ENCODE measurements around the gene BOC. TPM values are rescaled to one million over a fixed set of nuclear protein-coding genes. Genes with fewer than 3 reads are reported as not detected.

The BOC gene
- total and polyA plus RNA-seq, 2 experiments from 2014 or later, result 17.9 to 28.2 TPM

DNA sequence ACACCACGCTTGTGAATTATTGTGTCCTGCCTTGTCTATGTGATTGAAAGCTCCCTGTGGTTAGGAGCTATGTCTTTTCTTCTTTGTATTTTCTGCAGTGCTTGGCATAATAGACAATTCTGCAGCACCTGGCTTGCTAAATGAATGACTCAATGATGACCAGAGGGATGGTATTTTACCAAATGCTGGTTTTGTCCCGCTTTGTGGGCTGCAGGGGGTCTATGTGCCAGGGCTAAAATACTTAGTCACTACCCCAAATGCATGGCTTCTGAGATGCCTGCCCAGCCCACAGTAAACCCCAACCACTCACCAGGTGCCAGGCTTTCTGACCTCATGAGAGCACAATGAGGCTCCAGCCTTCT, 50.9 kb downstream of the BOC start:
- Histone ChIP-seq H3K9me2 (replicated peaks; ENCODE audit: insufficient read depth) (no peaks in the 10 kb centered on the region), H3K4me2 (no peak overlapping the region), H3K4me1 (ENCODE audit: insufficient read depth) (peaks cover 13% of the 10 kb centered on the region), H3K36me3 (replicated peaks; ENCODE audit: insufficient read depth, low read depth) (no peaks in the 10 kb centered on the region), H3K79me2 (no peaks in the 10 kb centered on the region), H2AFZ (no peak overlapping the region), H3K27ac (no peak overlapping the region), H3K4me3 (no peak overlapping the region), H3K27me3 (no peaks in the 10 kb centered on the region), H3K9me3 (ENCODE audit: low read depth) (no peaks in the 10 kb centered on the region), H4K20me1 (ENCODE audit: insufficient read depth, poor library complexity, severe bottlenecking) (no peaks in the 10 kb centered on the region)
- DNase-seq (ENCODE audit: low spot score), result no peak
- WGBS (ENCODE audit: low lambda C conversion rate, missing lambda C conversion rate), result 75% methylated on average over 2 of the region's 2 CpGs
- TF ChIP-seq EZH2 (IDR thresholded peaks at IDR 0.05; ENCODE audit: borderline replicate concordance), result no peak
- TF ChIP-seq EZH2phosphoT487 (IDR thresholded peaks at IDR 0.05; ENCODE audit: low read depth, severe bottlenecking, unreplicated experiment), result no peak
- TF ChIP-seq, protein P1, sequence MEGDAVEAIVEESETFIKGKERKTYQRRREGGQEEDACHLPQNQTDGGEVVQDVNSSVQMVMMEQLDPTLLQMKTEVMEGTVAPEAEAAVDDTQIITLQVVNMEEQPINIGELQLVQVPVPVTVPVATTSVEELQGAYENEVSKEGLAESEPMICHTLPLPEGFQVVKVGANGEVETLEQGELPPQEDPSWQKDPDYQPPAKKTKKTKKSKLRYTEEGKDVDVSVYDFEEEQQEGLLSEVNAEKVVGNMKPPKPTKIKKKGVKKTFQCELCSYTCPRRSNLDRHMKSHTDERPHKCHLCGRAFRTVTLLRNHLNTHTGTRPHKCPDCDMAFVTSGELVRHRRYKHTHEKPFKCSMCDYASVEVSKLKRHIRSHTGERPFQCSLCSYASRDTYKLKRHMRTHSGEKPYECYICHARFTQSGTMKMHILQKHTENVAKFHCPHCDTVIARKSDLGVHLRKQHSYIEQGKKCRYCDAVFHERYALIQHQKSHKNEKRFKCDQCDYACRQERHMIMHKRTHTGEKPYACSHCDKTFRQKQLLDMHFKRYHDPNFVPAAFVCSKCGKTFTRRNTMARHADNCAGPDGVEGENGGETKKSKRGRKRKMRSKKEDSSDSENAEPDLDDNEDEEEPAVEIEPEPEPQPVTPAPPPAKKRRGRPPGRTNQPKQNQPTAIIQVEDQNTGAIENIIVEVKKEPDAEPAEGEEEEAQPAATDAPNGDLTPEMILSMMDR (IDR thresholded peaks at IDR 0.05; ENCODE audit: poor library complexity), result no peak

DNA sequence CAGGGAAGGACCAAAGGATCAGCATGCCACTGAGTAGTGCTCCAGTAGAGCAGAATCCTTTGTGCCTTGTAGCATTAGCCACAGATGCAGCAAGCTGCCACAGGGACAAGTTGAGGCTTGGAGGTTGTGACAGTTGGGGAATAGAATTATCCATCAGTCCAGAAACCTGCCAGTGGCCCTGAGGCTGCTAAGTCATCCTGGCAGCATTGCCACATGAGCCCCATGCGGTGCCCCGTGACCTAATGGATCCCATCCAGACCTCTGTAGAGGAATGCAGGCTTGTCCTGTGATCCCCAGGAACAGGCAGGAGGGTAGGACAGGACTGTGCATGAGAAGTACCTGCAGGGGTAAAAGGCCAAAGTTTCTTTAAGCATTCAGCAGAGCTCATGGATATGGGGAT, 51.7 kb downstream of the BOC start:
- WGBS (ENCODE audit: low lambda C conversion rate, missing lambda C conversion rate), result 92% methylated on average over 2 of the region's 2 CpGs
- peaks cover 13% of the 10 kb centered on the region for H3K4me1 ChIP-seq (ENCODE audit: insufficient read depth)
- no peaks in the 10 kb centered on the region for H4K20me1 ChIP-seq (ENCODE audit: insufficient read depth, poor library complexity, severe bottlenecking)
- H3K36me3 ChIP-seq (replicated peaks; ENCODE audit: insufficient read depth, low read depth), result no peaks in the 10 kb centered on the region
- no peaks in the 10 kb centered on the region for H3K27me3 ChIP-seq
- H2AFZ ChIP-seq, result no peak overlapping the region
- H3K79me2 ChIP-seq, result no peaks in the 10 kb centered on the region
- DNase-seq (ENCODE audit: low spot score), result no peak
- H3K27ac ChIP-seq, result no peak overlapping the region
- no peak overlapping the region for H3K4me2 ChIP-seq
- no peak overlapping the region for H3K4me3 ChIP-seq
- no peaks in the 10 kb centered on the region for H3K9me2 ChIP-seq (replicated peaks; ENCODE audit: insufficient read depth)
- TF ChIP-seq EZH2 (IDR thresholded peaks at IDR 0.05; ENCODE audit: borderline replicate concordance) (no peak), EZH2phosphoT487 (IDR thresholded peaks at IDR 0.05; ENCODE audit: low read depth, severe bottlenecking, unreplicated experiment) (no peak)
- TF ChIP-seq, protein P1 (IDR thresholded peaks at IDR 0.05; ENCODE audit: poor library complexity), result no peak
- H3K9me3 ChIP-seq (ENCODE audit: low read depth), result no peaks in the 10 kb centered on the region

DNA sequence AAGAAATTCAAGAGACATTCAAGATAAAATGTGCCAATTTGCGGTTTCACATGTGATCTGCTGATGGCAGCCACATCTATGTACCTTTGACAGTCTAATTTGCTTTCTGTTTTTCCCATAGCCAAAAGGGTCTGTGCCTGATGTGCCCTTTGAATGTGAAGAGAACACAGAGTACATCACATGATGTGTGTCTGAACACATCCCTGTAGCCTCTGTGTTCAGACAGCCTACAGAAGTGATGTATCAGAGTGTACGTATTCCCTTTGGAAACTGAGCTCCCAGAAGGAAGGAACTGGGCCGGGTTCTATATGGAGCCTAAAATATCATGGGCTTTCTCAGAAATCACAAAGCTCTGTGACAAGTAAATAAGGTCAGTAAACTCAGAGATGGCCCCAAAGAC, 52.4 kb downstream of the BOC start:
- Histone ChIP-seq H4K20me1 (ENCODE audit: insufficient read depth, poor library complexity, severe bottlenecking) (no peaks in the 10 kb centered on the region), H3K9me3 (ENCODE audit: low read depth) (no peaks in the 10 kb centered on the region), H2AFZ (no peak overlapping the region), H3K4me3 (no peak overlapping the region), H3K27me3 (no peaks in the 10 kb centered on the region), H3K9me2 (replicated peaks; ENCODE audit: insufficient read depth) (no peaks in the 10 kb centered on the region), H3K4me2 (no peak overlapping the region), H3K36me3 (replicated peaks; ENCODE audit: insufficient read depth, low read depth) (no peaks in the 10 kb centered on the region), H3K27ac (no peak overlapping the region), H3K79me2 (no peaks in the 10 kb centered on the region), H3K4me1 (ENCODE audit: insufficient read depth) (peaks cover 13% of the 10 kb centered on the region)
- TF ChIP-seq, protein P1 (IDR thresholded peaks at IDR 0.05; ENCODE audit: poor library complexity), result no peak
- TF ChIP-seq EZH2phosphoT487 (IDR thresholded peaks at IDR 0.05; ENCODE audit: low read depth, severe bottlenecking, unreplicated experiment), result no peak
- TF ChIP-seq EZH2 (IDR thresholded peaks at IDR 0.05; ENCODE audit: borderline replicate concordance), result no peak
- 78% methylated on average over 3 of the region's 3 CpGs for WGBS (ENCODE audit: low lambda C conversion rate, missing lambda C conversion rate)
- DNase-seq (ENCODE audit: low spot score), result no peak
